Mesenchymal stem cell (in vitro differentiated cells and primary cell): ENCODE data around the gene RSRP1.

ENCODE experiments used
- DNase-seq: peaks from one replicate; pipeline ENCODE4 v3.0.0-alpha.2; 2013
- H2AFZ ChIP-seq: one replicate; pipeline ENCODE4 v1.6.1; 2013; ENCODE audit warnings: low read depth, mild to moderate bottlenecking, control low read depth, inconsistent platforms, low read length, moderate library complexity
- H2AK5ac ChIP-seq: 2 replicates; pipeline ENCODE4 v1.6.1; 2013; ENCODE audit warnings: low read length, moderate library complexity, mild to moderate bottlenecking, inconsistent platforms; ENCODE audit not compliant: severe bottlenecking
- H2BK120ac ChIP-seq: one replicate; pipeline ENCODE4 v1.6.1; 2013; ENCODE audit warnings: low read depth, mild to moderate bottlenecking, inconsistent platforms, low read length, moderate library complexity
- H2BK12ac ChIP-seq, 2 experiments: one replicate each; pipeline ENCODE4 v1.6.1; 2013; ENCODE audit warnings: inconsistent platforms in 2 of 2, low read length in 2 of 2, mild to moderate bottlenecking in 2 of 2, moderate library complexity in 2 of 2, control low read depth in 1 of 2
- H2BK15ac ChIP-seq: one replicate; pipeline ENCODE4 v1.6.1; 2013; ENCODE audit warnings: mild to moderate bottlenecking, low read depth, inconsistent platforms; ENCODE audit not compliant: poor library complexity, severe bottlenecking
- H2BK5ac ChIP-seq: 2 replicates; pipeline ENCODE4 v1.6.1; 2013; ENCODE audit warnings: low read depth, mild to moderate bottlenecking, low read length, control low read depth, inconsistent platforms; ENCODE audit not compliant: poor library complexity, severe bottlenecking
- H3K14ac ChIP-seq, 2 experiments: one replicate each; pipeline ENCODE4 v1.6.1; 2013; ENCODE audit warnings: inconsistent platforms in 2 of 2, low read length in 2 of 2, control low read depth in 1 of 2, mild to moderate bottlenecking in 1 of 2, moderate library complexity in 1 of 2
- H3K18ac ChIP-seq, 2 experiments: one replicate each; pipeline ENCODE4 v1.6.1; 2013; ENCODE audit warnings: inconsistent platforms in 2 of 2, low read length in 2 of 2, control low read depth in 1 of 2, low read depth in 1 of 2, mild to moderate bottlenecking in 1 of 2
- H3K23ac ChIP-seq, 2 experiments: one replicate each; pipeline ENCODE4 v1.6.1; 2013; ENCODE audit warnings: inconsistent platforms in 2 of 2, low read length in 2 of 2, mild to moderate bottlenecking in 2 of 2, moderate library complexity in 2 of 2, control low read depth in 1 of 2
- H3K27ac ChIP-seq: 2 replicates; pipeline ENCODE4 v1.5.1; 2013; ENCODE audit warnings: mild to moderate bottlenecking, moderate library complexity, low read length, control low read depth, inconsistent platforms; ENCODE audit not compliant: poor library complexity, severe bottlenecking
- H3K27me3 ChIP-seq, 2 experiments: 2 replicates each; pipeline versions ENCODE4 v1.6.1 to v1.7.0; 2013; ENCODE audit warnings: low read length in 2 of 2, mild to moderate bottlenecking in 2 of 2, moderate library complexity in 2 of 2, control low read depth in 1 of 2, inconsistent platforms in 1 of 2; ENCODE audit not compliant: control insufficient read depth in 1 of 2, insufficient read depth in 1 of 2
- H3K36me3 ChIP-seq, 2 experiments: 2 replicates each; pipeline versions ENCODE4 v1.6.1 to v1.7.0; 2013; ENCODE audit warnings: low read length in 2 of 2, control low read depth in 1 of 2, inconsistent platforms in 1 of 2, low read depth in 1 of 2, mild to moderate bottlenecking in 1 of 2; ENCODE audit not compliant: insufficient read depth in 2 of 2, control insufficient read depth in 1 of 2
- H3K4ac ChIP-seq, 2 experiments: one replicate each; pipeline ENCODE4 v1.6.1; 2013; ENCODE audit warnings: inconsistent platforms in 2 of 2, low read length in 2 of 2, mild to moderate bottlenecking in 2 of 2, moderate library complexity in 2 of 2, control low read depth in 1 of 2, low read depth in 1 of 2
- H3K4me1 ChIP-seq: 2 replicates; pipeline ENCODE4 v1.6.1; 2013; ENCODE audit warnings: low read depth, low read length, control low read depth; ENCODE audit not compliant: control insufficient read depth, insufficient read depth
- H3K4me2 ChIP-seq: 2 replicates; pipeline ENCODE4 v1.6.1; 2013; ENCODE audit warnings: low read length, mild to moderate bottlenecking, inconsistent platforms; ENCODE audit not compliant: poor library complexity, severe bottlenecking
- H3K4me3 ChIP-seq, 2 experiments: 2 replicates each; pipeline versions ENCODE4 v1.5.1 to v1.7.0; 2013; ENCODE audit warnings: low read length in 2 of 2, mild to moderate bottlenecking in 2 of 2, control low read depth in 1 of 2, low read depth in 1 of 2; ENCODE audit not compliant: insufficient read depth in 1 of 2
- H3K79me1 ChIP-seq: replicated peaks from 2 replicates; pipeline ENCODE4 v1.6.1; 2013; ENCODE audit warnings: mild to moderate bottlenecking, control low read depth, low read length, inconsistent platforms; ENCODE audit not compliant: poor library complexity, severe bottlenecking
- H3K9ac ChIP-seq: 2 replicates; pipeline ENCODE4 v1.7.0; 2013; ENCODE audit warnings: mild to moderate bottlenecking, low read length, moderate library complexity
- H3K9me3 ChIP-seq: 2 replicates; pipeline ENCODE4 v1.7.0; 2013; ENCODE audit warnings: mild to moderate bottlenecking, low read length; ENCODE audit not compliant: control insufficient read depth
- H4K8ac ChIP-seq: one replicate; pipeline ENCODE4 v1.6.1; 2013; ENCODE audit warnings: inconsistent platforms, mild to moderate bottlenecking, low read length, moderate library complexity
- H4K91ac ChIP-seq: one replicate; pipeline ENCODE4 v1.6.1; 2013; ENCODE audit warnings: mild to moderate bottlenecking, low read length, inconsistent platforms
- WGBS: methylation state at CpG from one replicate; pipeline ENCODE4 v1.1.7; 2013; ENCODE audit warnings: mixed read lengths; 5-methylcytosine and 5-hydroxymethylcytosine counted together

The RSRP1 gene

GRCh38 chr1:25246600-25247023 is 642 bp downstream of the RSRP1 start:
- H4K91ac ChIP-seq: peak overlapping the region; percentile 47
- H3K4me2 ChIP-seq: peak overlapping the region; percentile 69
- 0% methylated on average over 53 of the region's 53 CpGs for WGBS
- H3K79me1 ChIP-seq: peaks cover 6% of the 10 kb centered on the region
- peak; percentile 27 for DNase-seq
- peak overlapping the region; percentile 88 to 100 for H3K4me3 ChIP-seq
- H3K4ac ChIP-seq: peak overlapping the region in 1 of 2 experiments; percentile 98
- H2BK12ac ChIP-seq: no peak overlapping the region
- H3K9ac ChIP-seq: peak overlapping the region; percentile 100
- H3K36me3 ChIP-seq: peaks cover 7 to 49% of the 10 kb centered on the region in 2 experiments
- H2BK120ac ChIP-seq: no peak overlapping the region
- no peak overlapping the region for H2AFZ ChIP-seq
- H2AK5ac ChIP-seq: no peak overlapping the region
- H3K18ac ChIP-seq: peak overlapping the region; percentile 46 to 100
- no peaks in the 10 kb centered on the region for H3K27me3 ChIP-seq
- peak overlapping the region in 1 of 2 experiments; percentile 37 for H3K14ac ChIP-seq
- no peak overlapping the region for H4K8ac ChIP-seq
- H3K4me1 ChIP-seq: peaks cover 6% of the 10 kb centered on the region
- H3K23ac ChIP-seq: peak overlapping the region in 1 of 2 experiments; percentile 56
- H3K27ac ChIP-seq: peak overlapping the region; percentile 51
- no peaks in the 10 kb centered on the region for H3K9me3 ChIP-seq
- H2BK15ac ChIP-seq: no peak overlapping the region
- H2BK5ac ChIP-seq: peak overlapping the region; percentile 99

- H3K9ac ChIP-seq: peak overlapping the region; percentile 100
- H3K18ac ChIP-seq: peak overlapping the region in 1 of 2 experiments; percentile 15
- H3K4me3 ChIP-seq: peak overlapping the region; percentile 88 to 100
- no peak overlapping the region for H4K8ac ChIP-seq
- 28% methylated on average over 30 of the region's 30 CpGs for WGBS
- H3K4ac ChIP-seq: no peak overlapping the region
- H2BK5ac ChIP-seq: no peak overlapping the region
- H3K23ac ChIP-seq: peak overlapping the region in 1 of 2 experiments; percentile 56
- peaks cover 11 to 54% of the 10 kb centered on the region in 2 experiments for H3K36me3 ChIP-seq
- H3K4me1 ChIP-seq: peaks cover 6% of the 10 kb centered on the region
- H2BK12ac ChIP-seq: no peak overlapping the region
- DNase-seq: peak; percentile 60
- H3K79me1 ChIP-seq: peaks cover 6% of the 10 kb centered on the region
- H3K9me3 ChIP-seq: no peaks in the 10 kb centered on the region
- H3K27ac ChIP-seq: peak overlapping the region; percentile 5
- H2BK120ac ChIP-seq: no peak overlapping the region
- H3K4me2 ChIP-seq: peak overlapping the region; percentile 72
- no peak overlapping the region for H2AFZ ChIP-seq
- no peak overlapping the region for H2BK15ac ChIP-seq
- no peaks in the 10 kb centered on the region for H3K27me3 ChIP-seq
- no peak overlapping the region for H2AK5ac ChIP-seq
- H4K91ac ChIP-seq: peak overlapping the region; percentile 47
- peak overlapping the region in 1 of 2 experiments; percentile 37 for H3K14ac ChIP-seq
Observed at GRCh38 chr1:25245809-25246599, 1.2 kb downstream of the RSRP1 start.

GRCh38 chr1:25245393-25245792 is 1.9 kb downstream of the RSRP1 start:
- H2BK120ac ChIP-seq: no peak overlapping the region
- H2BK15ac ChIP-seq: no peak overlapping the region
- H3K36me3 ChIP-seq: peaks cover 14 to 60% of the 10 kb centered on the region in 2 experiments
- peaks cover 8% of the 10 kb centered on the region for H3K79me1 ChIP-seq
- no peak overlapping the region for H3K23ac ChIP-seq
- H2BK5ac ChIP-seq: no peak overlapping the region
- no peaks in the 10 kb centered on the region for H3K27me3 ChIP-seq
- no peaks in the 10 kb centered on the region for H3K9me3 ChIP-seq
- 97% methylated on average over 4 of the region's 5 CpGs for WGBS
- H2AFZ ChIP-seq: no peak overlapping the region
- H3K14ac ChIP-seq: no peak overlapping the region
- peak overlapping the region; percentile 100 for H3K9ac ChIP-seq
- H3K4me2 ChIP-seq: peak overlapping the region; percentile 72
- peak overlapping the region in 1 of 2 experiments; percentile 100 for H3K4me3 ChIP-seq
- DNase-seq: no peak
- peaks cover 12% of the 10 kb centered on the region for H3K4me1 ChIP-seq
- H3K27ac ChIP-seq: no peak overlapping the region
- no peak overlapping the region for H2AK5ac ChIP-seq
- no peak overlapping the region for H2BK12ac ChIP-seq
- no peak overlapping the region for H3K18ac ChIP-seq
- H3K4ac ChIP-seq: no peak overlapping the region
- no peak overlapping the region for H4K8ac ChIP-seq
- H4K91ac ChIP-seq: no peak overlapping the region

DNA sequence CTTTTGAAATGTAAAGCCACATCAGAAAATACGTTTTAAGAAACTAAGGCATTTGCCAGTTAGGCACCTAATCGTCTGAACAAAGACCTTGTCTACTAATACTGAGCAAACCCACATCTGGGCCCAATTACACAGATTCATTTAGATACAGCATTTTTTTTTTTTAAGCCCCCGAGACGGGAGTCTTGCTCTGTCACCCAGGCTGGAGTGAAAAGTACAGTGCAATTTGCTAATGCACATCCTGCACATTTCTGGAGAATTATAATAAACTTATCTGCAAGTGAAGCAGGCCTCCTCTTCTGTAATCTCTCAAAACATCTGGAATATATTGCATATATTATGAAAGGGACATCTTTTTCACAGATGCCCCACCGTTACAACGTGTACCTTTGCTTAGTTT is 3.3 kb downstream of the RSRP1 start:
- Histone ChIP-seq H3K79me1 (peaks cover 8% of the 10 kb centered on the region), H2AFZ (no peak overlapping the region), H3K9ac (peak overlapping the region; percentile 100), H3K4me1 (peaks cover 16% of the 10 kb centered on the region), H3K4ac (no peak overlapping the region), H4K8ac (no peak overlapping the region), H3K9me3 (no peaks in the 10 kb centered on the region), H3K4me3 (peak overlapping the region in 1 of 2 experiments; percentile 100), H3K23ac (no peak overlapping the region), H3K18ac (no peak overlapping the region), H2BK15ac (no peak overlapping the region), H2BK120ac (no peak overlapping the region), H3K4me2 (no peak overlapping the region), H2AK5ac (no peak overlapping the region), H2BK5ac (no peak overlapping the region), H3K14ac (no peak overlapping the region), H3K27ac (no peak overlapping the region), H2BK12ac (no peak overlapping the region), H3K27me3 (no peaks in the 10 kb centered on the region), H4K91ac (no peak overlapping the region), H3K36me3 (peaks cover 14 to 62% of the 10 kb centered on the region in 2 experiments)
- WGBS: 96% methylated on average over 6 of the region's 6 CpGs
- DNase-seq: no peak
